ENCODE measurements around the gene NUB1.

GRCh38 chr7:151319189-151319588 lies 22.4 kb upstream of the NUB1 start:
- TF ChIP-seq POLR2A (IDR thresholded peaks at IDR 0.05) (no peak), CTCF (IDR thresholded peaks at IDR 0.05) (no peak)
